GM12891 (cell line): ENCODE results near the gene TMEM161A.

Experiments used
- POLR2A ChIP-seq: IDR thresholded peaks from 2 replicates; pipeline ENCODE4 v1.6.1; 2011; ENCODE audit warnings: low read depth, low read length, control low read depth
- POLR2AphosphoS5 ChIP-seq: IDR thresholded peaks from 2 replicates; pipeline ENCODE4 v1.6.1; 2011; ENCODE audit warnings: low read depth, low read length, control low read depth

GRCh38 chr19:19081642-19082151 is 56.6 kb downstream of the TMEM161A start:
- TF ChIP-seq POLR2A (no peak), POLR2AphosphoS5 (no peak)
